K562 (cell line): ENCODE results near the gene NMNAT3. TPM values are rescaled to one million over a fixed set of nuclear protein-coding genes. Genes with fewer than 3 reads are reported as not detected.

Experiments
- ATAC-seq: fragments of 200-7000 bp; cut with Tn5 transposase; 3 replicates; pipeline ENCODE4 v1.9.1; 2020; ENCODE audit warnings: moderate library complexity
- BruUV-seq: library from RNA; stranded (reverse); fragments of 400-500 nt; replicated peaks from 2 replicates; lab custom pipeline; 2021; lab: Mats Ljungman, UMichigan
- CTCF ChIA-PET: fragments of 300-600 bp; formaldehyde crosslinking; extraction: SDS; loops from one replicate; lab custom pipeline; 2021; ENCODE audit warnings: low intra/inter-chr PET ratio; lab: Yijun Ruan, JAX
- POLR2A ChIA-PET: fragments of 300-600, 350-650 bp; sonication (Branson Sonifier 250); formaldehyde crosslinking; extraction: SDS; loops from one replicate; lab custom pipeline; 2021; ENCODE audit warnings: antibody characterized with exemption, inconsistent platforms; lab: Yijun Ruan, JAX
- DNase-seq, 4 experiments: peaks; one replicate each; pipeline versions ENCODE4 v3.0.0 to v3.0.0-alpha.2; 2011 to 2018; ENCODE audit warnings: low spot score in 3 of 4, mixed read lengths in 3 of 4; ENCODE audit errors: extremely low read depth in 1 of 4
- FAIRE-seq: peaks from 2 replicates; lab custom pipeline; 2011; peaks lifted over from hg19 to GRCh38; lab: Jason Lieb, UNC
- H2AFZ ChIP-seq: 2 replicates; pipeline ENCODE4 v1.6.0; 2011; ENCODE audit warnings: low read depth, low read length, control low read depth, inconsistent platforms
- H3K27ac ChIP-seq: fragments of 200-600 bp; 3 replicates; pipeline ENCODE4 v1.8.0; 2011; ENCODE audit warnings: low read depth, mild to moderate bottlenecking, control low read depth, inconsistent platforms, low read length, moderate library complexity, mixed read lengths; ENCODE audit errors: extremely low read depth
- H3K27me3 ChIP-seq, 2 experiments: fragments of 300-600 bp in 1 of 2; 2 replicates in 1 of 2; 3 replicates in 1 of 2; pipeline versions ENCODE4 v1.6.0 to v1.8.0; 2011; ENCODE audit warnings: inconsistent platforms in 2 of 2, low read length in 2 of 2, mild to moderate bottlenecking in 1 of 2, mixed read lengths in 1 of 2, moderate library complexity in 1 of 2; ENCODE audit not compliant: control insufficient read depth in 2 of 2, insufficient read depth in 2 of 2
- H3K36me3 ChIP-seq: fragments of 300-600 bp; 3 replicates; pipeline ENCODE4 v1.8.0; 2011; ENCODE audit warnings: mild to moderate bottlenecking, low read length, inconsistent platforms; ENCODE audit not compliant: control insufficient read depth, insufficient read depth
- H3K4me1 ChIP-seq, 2 experiments: fragments of 200-600 bp in 1 of 2; replicated peaks in 1 of 2; 2 replicates in 1 of 2; 3 replicates in 1 of 2; pipeline versions ENCODE4 v1.5.1 to v1.8.0; 2011; ENCODE audit warnings: inconsistent platforms in 2 of 2, low read length in 2 of 2, mild to moderate bottlenecking in 1 of 2, mixed read lengths in 1 of 2, moderate library complexity in 1 of 2; ENCODE audit not compliant: control insufficient read depth in 2 of 2, insufficient read depth in 2 of 2
- H3K4me2 ChIP-seq: 2 replicates; pipeline ENCODE4 v1.6.1; 2011; ENCODE audit warnings: low read length, control low read depth, inconsistent platforms, mixed read lengths; ENCODE audit not compliant: insufficient read depth
- H3K4me3 ChIP-seq: fragments of 200-600 bp; sonication (generic), shearing (Covaris generic); 2 replicates; pipeline ENCODE4 v1.5.1; 2016; ENCODE audit warnings: control low read depth, inconsistent platforms
- H3K79me2 ChIP-seq: fragments of 200-600 bp; 3 replicates; pipeline ENCODE4 v1.8.0; 2011; ENCODE audit warnings: low read length, inconsistent platforms; ENCODE audit not compliant: control insufficient read depth, insufficient read depth
- H3K9ac ChIP-seq, 2 experiments: 2 replicates each; pipeline versions ENCODE4 v1.6.0 to v1.6.1; 2011; ENCODE audit warnings: low read depth in 2 of 2, low read length in 2 of 2, control low read depth in 1 of 2, inconsistent platforms in 1 of 2, mild to moderate bottlenecking in 1 of 2, mixed read lengths in 1 of 2; ENCODE audit not compliant: insufficient read depth in 1 of 2
- H3K9me1 ChIP-seq: one replicate; pipeline ENCODE4 v1.6.0; 2011; ENCODE audit warnings: inconsistent platforms, mild to moderate bottlenecking, low read length, moderate library complexity; ENCODE audit not compliant: control insufficient read depth, insufficient read depth
- H3K9me3 ChIP-seq: replicated peaks from 2 replicates; pipeline ENCODE4 v1.5.1; 2011; ENCODE audit warnings: low read depth, low read length, inconsistent platforms; ENCODE audit not compliant: control insufficient read depth, insufficient read depth
- H4K20me1 ChIP-seq: replicated peaks from 2 replicates; pipeline ENCODE4 v1.6.1; 2011; ENCODE audit warnings: low read length, inconsistent platforms, mixed read lengths; ENCODE audit not compliant: control insufficient read depth, insufficient read depth
- CBX1 ChIP-seq: sonication (generic); IDR thresholded peaks from 2 replicates; pipeline ENCODE4 v1.6.1; 2016; ENCODE audit warnings: antibody characterized with exemption, low read depth, mild to moderate bottlenecking
- CTBP1 ChIP-seq: fragments of 450-650 bp; IDR thresholded peaks from 2 replicates; pipeline ENCODE4 v1.6.1; 2016; ENCODE audit warnings: borderline replicate concordance
- GABPB2 ChIP-seq: fragments of 250-450 bp; sonication (Bioruptor Pico); conservative IDR thresholded peaks from 2 replicates; pipeline ENCODE4 v1.5.1; 2021; ENCODE audit warnings: mild to moderate bottlenecking
- L3MBTL2 ChIP-seq: fragments of 450-650 bp; IDR thresholded peaks from 2 replicates; pipeline ENCODE4 v1.6.1; 2016; ENCODE audit warnings: mild to moderate bottlenecking, moderate library complexity
- LCOR ChIP-seq: sonication (generic); formaldehyde crosslinking; IDR thresholded peaks from 2 replicates; pipeline ENCODE4 v1.8.0; 2022; ENCODE audit warnings: mild to moderate bottlenecking, missing genetic modification reagents
- RBM22 ChIP-seq: fragments of 200-400 bp; formaldehyde crosslinking; IDR thresholded peaks from 2 replicates; pipeline ENCODE4 v1.6.1; 2018; ENCODE audit warnings: low read length, low read depth; ENCODE audit not compliant: poor library complexity, severe bottlenecking
- SLC30A9 ChIP-seq: fragments of 250-450 bp; sonication (Bioruptor Pico); IDR thresholded peaks from 2 replicates; pipeline ENCODE4 v1.8.0; 2022; ENCODE audit warnings: mild to moderate bottlenecking, moderate library complexity
- SP1 ChIP-seq: sonication (generic); formaldehyde crosslinking; IDR thresholded peaks from 2 replicates; pipeline ENCODE4 v1.8.1; 2022; ENCODE audit warnings: mild to moderate bottlenecking, missing genetic modification reagents
- SRSF3 ChIP-seq: fragments of 200-400 bp; formaldehyde crosslinking; IDR thresholded peaks from 2 replicates; pipeline ENCODE4 v1.6.1; 2016; ENCODE audit warnings: mild to moderate bottlenecking, low read length, moderate library complexity; ENCODE audit not compliant: insufficient read depth
- ZNF253 ChIP-seq: fragments of 250-450 bp; sonication (Bioruptor Pico); conservative IDR thresholded peaks from 2 replicates; pipeline ENCODE4 v1.6.1; 2021; ENCODE audit warnings: mild to moderate bottlenecking
- ZNF274 ChIP-seq: IDR thresholded peaks from 2 replicates; pipeline ENCODE4 v1.6.1; 2011; ENCODE audit warnings: low read depth, mild to moderate bottlenecking, low read length, moderate library complexity, borderline replicate concordance
- ZNF589 ChIP-seq: fragments of 200-800 bp; sonication (Bioruptor generic); IDR thresholded peaks from 2 replicates; pipeline ENCODE4 v1.6.1; 2016; ENCODE audit warnings: low read depth, missing genetic modification characterization, missing compliant biosample characterization
- WGBS: fragments of 100-300 bp; shearing (Covaris generic); methylation state at CpG from one replicate; pipeline ENCODE4 v1.1.6; 2016; ENCODE audit warnings: low coverage, mixed read lengths; ENCODE audit not compliant: insufficient coverage; ENCODE audit errors: missing lambda C conversion rate; 5-methylcytosine and 5-hydroxymethylcytosine counted together
- in situ Hi-C: fragments of 300-500 bp; cut with MboI; formaldehyde crosslinking; loops from 4 replicates; pipeline ENCODE4 v1.15.0; 2018; ENCODE audit warnings: inconsistent platforms, mixed read lengths
- intact Hi-C: fragments of 100-400 bp; cut with micrococcal nuclease; formaldehyde crosslinking; loops from 2 replicates; pipeline ENCODE4 v1.14.2; 2022
- polyA plus RNA-seq, 8 experiments: library from polyadenylated mRNA; depleted of rRNA in 4 of 8; stranded (reverse) in 5 of 8; unstranded in 3 of 8; fragments of >200 nt; fragmentation: Nextera tagmentation in 2 of 8; fragmentation: Illumina TruSeq in 1 of 8; extraction: Ambion mirVana in 2 of 8; extraction: Trizol in 1 of 8; gene quantifications; 2 replicates each; pipeline versions ENCODE4 v1.2.1 to v1.2.3, GENCODE V29; 2011 to 2014; ENCODE audit warnings: inconsistent platforms in 1 of 8, missing spikeins in 1 of 8
- total RNA-seq, 7 experiments: library from RNA; depleted of rRNA in 6 of 7; stranded (reverse); fragments of >200 nt in 6 of 7; fragmentation: Illumina TruSeq in 2 of 7; extraction: Trizol in 2 of 7; gene quantifications; 2 replicates each; pipeline versions ENCODE4 v1.2.1 to v1.2.3, GENCODE V29; 2011 to 2021; ENCODE audit warnings: low replicate concordance in 1 of 7
- TF ChIP-seq, protein P1 (sequence below): fragments of 250-450 bp; sonication (Bioruptor Pico); IDR thresholded peaks from 2 replicates; pipeline ENCODE4 v1.8.0; 2022; ENCODE audit warnings: moderate library complexity, mild to moderate bottlenecking, inconsistent platforms
- TF ChIP-seq, protein P2 (sequence below): IDR thresholded peaks from 2 replicates; pipeline ENCODE4 v1.6.1; 2011; ENCODE audit warnings: borderline replicate concordance, low read depth, mild to moderate bottlenecking, moderate library complexity, low read length; ENCODE audit not compliant: insufficient read depth, poor library complexity, severe bottlenecking
- TF ChIP-seq, protein P3 (sequence below): fragments of 200-400 bp; formaldehyde crosslinking; IDR thresholded peaks from 2 replicates; pipeline ENCODE4 v1.6.1; 2017; ENCODE audit warnings: mild to moderate bottlenecking, low read depth, low read length, moderate library complexity

The NMNAT3 gene
- total and polyA plus RNA-seq, 9 of the 15 experiments (the other 6 are each of a cell fraction or from before 2014, with no cell fraction given): 2.3 to 12.5 (median 6.6) TPM

DNA sequence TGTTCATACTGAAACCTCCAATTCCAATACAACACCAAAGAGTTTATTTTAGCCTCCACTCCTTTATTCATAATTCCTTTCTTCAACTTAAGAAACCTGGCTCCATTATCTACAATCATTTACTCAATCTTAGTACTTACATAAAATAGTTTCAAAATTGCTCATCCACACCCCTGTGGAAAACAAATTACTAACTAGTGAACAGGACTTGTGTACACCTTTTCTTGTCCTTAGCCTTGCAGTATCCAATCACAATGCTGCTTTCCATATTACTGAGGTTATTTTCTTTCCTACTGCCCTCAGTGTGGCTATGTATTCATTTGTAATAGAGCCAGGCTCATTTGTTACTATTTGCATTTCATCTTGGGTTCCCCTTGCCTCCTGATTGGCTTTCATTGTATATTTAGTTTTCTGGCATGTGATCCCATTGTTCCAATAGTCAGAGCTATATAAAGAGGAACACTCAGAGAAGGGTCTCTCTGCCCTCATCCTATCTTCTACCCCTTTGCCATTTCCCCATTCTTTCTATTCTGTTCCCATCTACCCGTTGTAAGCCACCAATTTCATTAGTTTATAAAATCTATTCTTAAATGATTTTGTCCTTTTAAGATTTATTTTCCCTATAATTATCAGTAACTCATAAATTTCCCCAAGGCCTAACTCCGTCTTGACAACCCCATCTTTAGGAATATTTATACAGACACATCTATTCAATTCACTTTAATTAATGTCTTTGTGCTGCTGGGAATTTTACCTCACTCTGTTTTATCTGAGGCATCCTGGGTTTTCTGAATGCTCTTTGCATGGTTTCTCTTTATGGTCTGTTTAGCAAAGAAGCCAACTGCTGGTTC, 70.3 kb downstream of the NMNAT3 start:
- intact Hi-C loops: no loop called here
- in situ Hi-C loops: no loop called here
- CTCF ChIA-PET: no interaction called here

More for the DNA sequence above, 70.3 kb downstream of the NMNAT3 start:
- Histone ChIP-seq H3K4me3 (no peak overlapping the region), H3K4me2 (no peak overlapping the region), H3K4me1 (no peaks in the 10 kb centered on the region), H3K27me3 (no peaks in the 10 kb centered on the region), H3K9me3 (no peaks in the 10 kb centered on the region), H3K27ac (no peak overlapping the region), H3K9ac (no peak overlapping the region), H3K36me3 (no peaks in the 10 kb centered on the region), H4K20me1 (no peaks in the 10 kb centered on the region), H3K9me1 (no peaks in the 10 kb centered on the region), H2AFZ (no peak overlapping the region), H3K79me2 (no peaks in the 10 kb centered on the region)
- POLR2A ChIA-PET: interaction anchor here (0.6 kb wide), 1 partner anchor 57 kb away, joined by 3 read pairs; no protein-coding TSS in a partner anchor
- BruUV-seq: no TSS peak
- WGBS: 5% methylated on average over 2 of the region's 2 CpGs
- TF ChIP-seq CTBP1: no peak
- TF ChIP-seq SRSF3: no peak
- TF ChIP-seq ZNF274: no peak
- TF ChIP-seq, protein P1, sequence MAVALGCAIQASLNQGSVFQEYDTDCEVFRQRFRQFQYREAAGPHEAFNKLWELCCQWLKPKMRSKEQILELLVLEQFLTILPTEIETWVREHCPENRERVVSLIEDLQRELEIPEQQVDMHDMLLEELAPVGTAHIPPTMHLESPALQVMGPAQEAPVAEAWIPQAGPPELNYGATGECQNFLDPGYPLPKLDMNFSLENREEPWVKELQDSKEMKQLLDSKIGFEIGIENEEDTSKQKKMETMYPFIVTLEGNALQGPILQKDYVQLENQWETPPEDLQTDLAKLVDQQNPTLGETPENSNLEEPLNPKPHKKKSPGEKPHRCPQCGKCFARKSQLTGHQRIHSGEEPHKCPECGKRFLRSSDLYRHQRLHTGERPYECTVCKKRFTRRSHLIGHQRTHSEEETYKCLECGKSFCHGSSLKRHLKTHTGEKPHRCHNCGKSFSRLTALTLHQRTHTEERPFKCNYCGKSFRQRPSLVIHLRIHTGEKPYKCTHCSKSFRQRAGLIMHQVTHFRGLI (CRISPR knock-in tag): no peak
- no peak for TF ChIP-seq ZNF253 (CRISPR knock-in tag)
- no peak for TF ChIP-seq L3MBTL2
- TF ChIP-seq CBX1: no peak
- TF ChIP-seq ZNF589 (CRISPR knock-in tag): no peak
- TF ChIP-seq SLC30A9 (CRISPR knock-in tag): no peak
- TF ChIP-seq SP1: no peak
- TF ChIP-seq GABPB2: no peak
- no peak for TF ChIP-seq LCOR (CRISPR knock-in tag)
- no peak for TF ChIP-seq RBM22
- TF ChIP-seq, protein P2, sequence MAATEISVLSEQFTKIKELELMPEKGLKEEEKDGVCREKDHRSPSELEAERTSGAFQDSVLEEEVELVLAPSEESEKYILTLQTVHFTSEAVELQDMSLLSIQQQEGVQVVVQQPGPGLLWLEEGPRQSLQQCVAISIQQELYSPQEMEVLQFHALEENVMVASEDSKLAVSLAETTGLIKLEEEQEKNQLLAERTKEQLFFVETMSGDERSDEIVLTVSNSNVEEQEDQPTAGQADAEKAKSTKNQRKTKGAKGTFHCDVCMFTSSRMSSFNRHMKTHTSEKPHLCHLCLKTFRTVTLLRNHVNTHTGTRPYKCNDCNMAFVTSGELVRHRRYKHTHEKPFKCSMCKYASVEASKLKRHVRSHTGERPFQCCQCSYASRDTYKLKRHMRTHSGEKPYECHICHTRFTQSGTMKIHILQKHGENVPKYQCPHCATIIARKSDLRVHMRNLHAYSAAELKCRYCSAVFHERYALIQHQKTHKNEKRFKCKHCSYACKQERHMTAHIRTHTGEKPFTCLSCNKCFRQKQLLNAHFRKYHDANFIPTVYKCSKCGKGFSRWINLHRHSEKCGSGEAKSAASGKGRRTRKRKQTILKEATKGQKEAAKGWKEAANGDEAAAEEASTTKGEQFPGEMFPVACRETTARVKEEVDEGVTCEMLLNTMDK: no peak
- TF ChIP-seq, protein P3, sequence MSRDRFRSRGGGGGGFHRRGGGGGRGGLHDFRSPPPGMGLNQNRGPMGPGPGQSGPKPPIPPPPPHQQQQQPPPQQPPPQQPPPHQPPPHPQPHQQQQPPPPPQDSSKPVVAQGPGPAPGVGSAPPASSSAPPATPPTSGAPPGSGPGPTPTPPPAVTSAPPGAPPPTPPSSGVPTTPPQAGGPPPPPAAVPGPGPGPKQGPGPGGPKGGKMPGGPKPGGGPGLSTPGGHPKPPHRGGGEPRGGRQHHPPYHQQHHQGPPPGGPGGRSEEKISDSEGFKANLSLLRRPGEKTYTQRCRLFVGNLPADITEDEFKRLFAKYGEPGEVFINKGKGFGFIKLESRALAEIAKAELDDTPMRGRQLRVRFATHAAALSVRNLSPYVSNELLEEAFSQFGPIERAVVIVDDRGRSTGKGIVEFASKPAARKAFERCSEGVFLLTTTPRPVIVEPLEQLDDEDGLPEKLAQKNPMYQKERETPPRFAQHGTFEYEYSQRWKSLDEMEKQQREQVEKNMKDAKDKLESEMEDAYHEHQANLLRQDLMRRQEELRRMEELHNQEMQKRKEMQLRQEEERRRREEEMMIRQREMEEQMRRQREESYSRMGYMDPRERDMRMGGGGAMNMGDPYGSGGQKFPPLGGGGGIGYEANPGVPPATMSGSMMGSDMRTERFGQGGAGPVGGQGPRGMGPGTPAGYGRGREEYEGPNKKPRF: no peak
- no peak for ATAC-seq
- no peak for FAIRE-seq
- DNase-seq: no peak
